ENCODE results near the gene FOCAD.

The FOCAD gene

DNA sequence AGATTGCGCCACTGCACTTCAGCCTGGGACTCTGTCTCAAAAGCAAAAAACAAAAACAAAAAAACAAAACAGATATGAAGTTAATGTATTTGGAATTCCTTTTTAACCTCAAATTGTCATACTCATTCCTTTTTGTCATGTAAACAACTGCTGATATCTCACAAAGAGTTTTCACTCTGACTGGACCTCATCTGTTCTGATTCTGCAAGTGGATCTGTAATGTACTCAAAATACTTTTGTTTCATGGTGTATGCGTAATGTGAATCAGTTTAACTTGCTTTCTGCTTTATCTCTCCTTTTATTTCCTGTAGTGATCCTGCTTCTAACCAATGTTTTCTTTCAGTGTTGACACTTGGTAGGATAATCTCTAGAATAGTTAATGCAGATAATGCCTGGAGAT lies 106.7 kb downstream of the FOCAD start:
- DNase-seq (ENCODE audit: low spot score), result no peak

- no peak for DNase-seq (ENCODE audit: low spot score)
Observed at GRCh38 chr9:20791682-20792081, 107.6 kb downstream of the FOCAD start.

DNA sequence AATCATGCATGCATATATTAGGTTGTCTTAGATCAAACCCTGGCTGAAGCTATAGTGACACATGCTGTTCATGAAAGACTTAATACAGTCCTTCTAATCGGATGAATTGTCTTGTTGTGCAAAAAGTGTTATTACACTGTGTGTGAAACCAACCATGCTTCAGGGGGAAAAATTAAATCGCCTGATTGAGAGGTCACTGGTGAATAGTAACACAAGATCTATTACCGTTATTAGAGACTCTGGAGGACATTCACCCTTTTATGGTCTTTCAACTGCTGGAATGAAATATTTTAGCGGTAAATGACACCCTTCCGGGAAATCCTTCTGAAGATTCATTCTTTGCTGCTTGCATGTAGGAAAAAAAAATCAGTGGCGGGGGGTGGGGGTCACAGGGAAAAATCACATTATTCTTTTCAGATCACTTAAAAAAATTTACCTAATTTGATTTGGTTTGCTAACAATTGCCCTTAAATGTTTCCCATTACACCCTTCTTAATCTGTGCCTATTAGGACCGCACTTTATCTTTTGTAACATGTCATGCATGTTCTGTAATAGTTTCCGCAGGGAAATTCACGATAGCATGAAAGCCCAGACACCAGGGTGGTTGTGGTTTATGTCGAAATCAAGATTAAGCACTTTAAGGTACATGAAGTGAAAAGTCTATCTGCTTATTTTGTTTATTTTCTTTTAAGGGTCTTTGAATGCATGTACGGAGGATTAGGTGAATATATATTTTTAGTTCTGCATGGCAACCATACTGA lies 120.6 kb downstream of the FOCAD start:
- no peak for DNase-seq (ENCODE audit: low spot score)

GRCh38 chr9:20805766-20806165 lies 121.7 kb downstream of the FOCAD start:
- DNase-seq (ENCODE audit: low spot score), result no peak

- DNase-seq (ENCODE audit: low spot score), result no peak
Observed at GRCh38 chr9:20808002-20808401, 123.9 kb downstream of the FOCAD start.

DNA sequence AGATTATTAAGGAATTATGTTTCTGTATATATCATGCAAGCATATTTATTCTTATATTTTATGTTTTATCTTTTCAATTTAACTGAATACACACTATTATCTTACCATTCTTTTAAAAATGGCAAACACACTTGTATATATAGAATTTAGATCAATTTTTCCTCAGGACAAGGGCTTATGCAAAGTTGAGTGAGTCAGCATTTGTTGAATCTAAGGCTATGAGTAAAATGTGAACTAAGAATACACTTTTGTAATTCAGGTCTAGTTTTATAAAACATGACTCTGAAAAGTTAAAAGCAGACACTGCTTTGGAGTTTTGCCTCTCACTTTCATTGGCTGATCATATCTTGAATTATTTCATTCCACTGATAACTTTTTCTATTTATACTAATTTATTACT lies 127.8 kb downstream of the FOCAD start:
- no peak for DNase-seq (ENCODE audit: low spot score)

DNA sequence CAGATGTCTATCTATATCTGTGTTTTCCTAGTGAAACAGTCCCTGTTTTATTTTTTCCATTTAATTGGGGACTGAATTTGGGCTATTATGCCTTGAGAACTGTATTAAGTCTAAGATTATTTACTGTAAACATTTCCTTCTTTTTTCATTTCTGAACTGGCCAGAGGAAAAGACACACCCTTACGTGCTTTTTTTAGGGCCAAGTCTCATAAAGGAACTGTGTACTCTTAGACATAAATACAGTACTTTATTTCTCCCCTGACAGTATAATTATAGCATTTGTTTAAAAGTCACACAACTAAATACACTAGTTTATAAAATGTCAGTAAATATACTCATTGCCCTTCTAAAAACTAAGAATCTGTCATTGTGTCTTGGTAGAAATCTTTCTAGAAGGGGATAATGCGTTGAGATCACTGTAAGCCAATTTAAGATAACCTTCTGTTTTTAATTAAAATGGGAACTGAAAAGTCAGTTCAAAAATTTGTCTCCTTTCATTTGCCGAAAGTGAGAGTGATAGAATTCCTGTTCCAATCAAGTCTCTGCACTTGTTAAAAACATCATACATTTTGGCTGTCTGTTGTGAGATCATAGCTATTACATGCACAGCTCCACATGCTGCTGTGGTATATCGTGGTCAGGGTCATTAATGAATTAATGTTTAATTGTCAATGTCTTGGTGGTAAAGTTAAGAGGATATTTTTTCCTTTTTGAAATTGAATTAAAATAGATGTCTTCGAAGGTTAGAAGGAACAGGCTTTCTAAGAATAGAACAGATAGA lies 132.1 kb downstream of the FOCAD start:
- DNase-seq (ENCODE audit: low spot score), result no peak

GRCh38 chr9:20823051-20823450 lies 139.0 kb downstream of the FOCAD start:
- no peak for DNase-seq (ENCODE audit: low spot score)

DNA sequence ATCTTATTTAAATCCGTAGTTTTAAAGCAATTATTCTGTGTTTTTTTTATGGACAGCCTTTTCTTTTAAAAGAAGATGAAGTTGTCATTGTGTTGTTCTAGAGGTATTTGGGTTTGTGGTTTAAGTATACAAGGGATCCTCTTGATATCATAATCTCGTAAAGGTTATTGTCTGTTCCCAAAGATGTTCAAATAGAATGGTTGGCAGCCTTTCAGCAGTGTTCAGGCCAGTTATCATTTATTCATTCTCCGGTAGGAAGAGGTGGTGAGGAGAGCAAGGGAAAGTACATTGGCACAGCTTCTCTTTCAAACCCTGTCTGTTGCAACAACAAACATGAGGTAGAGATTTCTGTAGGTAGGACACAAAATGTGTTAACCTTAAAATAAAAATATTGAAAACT lies 147.0 kb downstream of the FOCAD start:
- no peak for DNase-seq (ENCODE audit: low spot score)

GRCh38 chr9:20832775-20833174 lies 148.7 kb downstream of the FOCAD start:
- no peak for DNase-seq (ENCODE audit: low spot score)

DNA sequence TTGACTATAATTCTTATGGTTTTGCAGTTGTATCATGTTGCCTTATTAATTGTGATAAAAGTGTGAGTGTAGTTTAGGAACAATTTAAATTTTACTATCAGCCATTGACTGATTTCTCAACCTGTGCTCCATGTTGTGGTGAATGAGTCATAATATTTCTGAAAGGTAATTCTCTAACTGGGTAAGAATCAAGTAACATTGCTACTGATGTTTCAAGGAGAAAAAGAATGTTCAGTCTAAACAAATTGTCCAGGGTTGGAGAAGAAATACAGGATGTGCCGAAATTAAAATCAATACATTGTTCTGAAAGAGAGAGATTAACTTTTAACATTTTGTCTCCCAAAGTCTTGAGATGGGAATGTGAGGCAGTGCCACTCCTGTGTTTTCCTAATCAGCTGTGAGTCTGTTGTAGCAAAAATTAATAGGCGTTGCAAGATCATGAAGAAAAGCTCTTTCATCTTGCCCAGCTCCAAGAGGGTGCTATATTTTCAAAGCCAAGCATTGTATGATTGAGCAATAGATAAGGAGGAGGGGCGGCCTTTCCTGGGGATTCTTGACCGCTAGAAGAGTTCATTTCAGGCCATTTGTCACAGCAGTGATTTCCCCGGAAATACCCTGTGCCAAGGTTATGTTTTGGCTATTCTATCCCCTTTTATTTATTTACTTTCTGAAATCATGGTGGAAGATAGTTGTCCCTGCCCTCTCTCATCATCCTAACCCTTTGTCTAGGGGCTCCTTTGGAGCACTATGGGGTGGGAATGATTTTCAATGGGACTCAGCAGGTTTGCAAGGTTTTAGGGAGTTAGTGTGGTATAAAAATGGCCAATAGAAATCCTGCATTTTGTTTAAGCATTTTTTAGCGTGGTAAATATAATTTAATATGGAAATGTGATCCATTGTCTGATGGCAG lies 151.6 kb downstream of the FOCAD start:
- DNase-seq (ENCODE audit: low spot score), result no peak

- no peak for DNase-seq (ENCODE audit: low spot score)
Observed at GRCh38 chr9:20837166-20837565, 153.1 kb downstream of the FOCAD start.

DNA sequence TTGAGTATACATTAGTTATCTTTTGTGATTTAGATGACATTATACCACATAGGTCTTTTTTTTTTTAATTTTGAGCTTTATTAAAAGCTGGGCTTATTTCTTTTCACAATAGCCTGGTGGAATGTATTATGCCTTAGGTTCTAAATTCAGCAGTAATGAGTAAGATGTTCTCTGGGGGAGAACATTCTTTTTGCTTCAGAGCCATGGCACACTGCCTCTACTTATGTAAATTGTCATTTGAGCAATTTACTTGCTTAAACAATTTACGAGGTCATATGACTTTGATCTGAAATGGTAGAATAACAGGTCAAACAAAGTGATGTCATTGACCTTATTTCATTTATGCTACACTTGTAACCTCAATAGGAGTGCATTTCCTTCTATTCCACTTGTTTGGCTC lies 154.2 kb downstream of the FOCAD start:
- DNase-seq (ENCODE audit: low spot score), result no peak

DNA sequence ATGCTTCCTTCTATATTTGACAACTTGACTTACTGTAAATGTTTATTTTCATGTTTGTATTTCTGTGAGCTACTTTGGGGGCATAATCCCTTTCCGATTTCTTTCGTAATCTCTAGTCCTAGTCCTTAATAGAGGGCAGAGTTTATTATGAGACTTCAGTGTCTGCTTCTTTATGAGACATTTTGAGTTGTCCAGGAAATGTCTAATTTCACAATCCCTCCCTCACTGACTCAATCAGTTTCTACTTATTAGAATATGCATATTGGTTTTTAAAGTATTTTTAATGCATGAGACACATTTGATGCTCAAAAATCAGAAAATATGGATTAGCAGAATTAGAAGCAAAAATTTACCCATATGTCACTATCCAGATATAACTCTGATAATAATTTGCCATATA lies 160.9 kb downstream of the FOCAD start:
- no peak for DNase-seq (ENCODE audit: low spot score)

DNA sequence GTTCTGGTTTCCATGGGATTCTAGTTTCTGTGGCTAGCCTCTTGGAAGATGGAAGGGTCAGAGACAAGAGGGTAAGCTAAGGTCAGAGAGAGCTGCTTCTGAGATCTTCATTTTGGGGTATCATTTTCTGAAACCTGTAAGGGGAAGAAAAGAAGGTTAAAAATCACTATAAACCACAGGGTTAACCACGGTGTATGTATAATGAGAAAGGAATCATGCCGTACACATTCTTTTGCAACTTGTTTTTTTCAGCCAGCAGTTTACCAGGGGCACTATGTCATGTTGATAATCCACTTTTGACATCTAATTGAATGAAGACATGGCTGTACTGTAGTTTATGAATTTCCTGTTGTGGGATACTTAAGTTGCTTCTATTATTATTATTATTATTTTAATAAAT lies 164.4 kb downstream of the FOCAD start:
- DNase-seq (ENCODE audit: low spot score), result no peak

DNA sequence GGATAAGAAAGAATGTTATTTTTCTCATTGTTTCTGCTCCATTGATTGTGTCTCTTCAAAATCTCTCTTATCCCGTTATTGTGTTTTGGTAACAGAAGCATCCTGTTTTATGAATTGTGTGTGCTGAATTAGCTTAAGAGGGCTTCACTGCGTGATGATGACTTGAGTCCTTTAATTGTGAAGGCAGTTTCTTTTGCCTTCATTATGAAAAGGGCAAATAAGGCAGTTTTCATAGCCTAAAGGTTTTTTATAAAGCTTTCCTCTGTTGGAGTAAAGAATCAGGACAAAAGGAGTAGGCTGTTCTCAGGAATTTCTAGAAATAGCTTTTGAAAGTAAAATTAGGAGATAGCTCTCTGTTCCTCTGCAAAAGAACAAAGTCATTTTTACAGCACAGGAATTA lies 169.8 kb downstream of the FOCAD start:
- DNase-seq (ENCODE audit: low spot score), result no peak

- DNase-seq (ENCODE audit: low spot score), result no peak
Observed at GRCh38 chr9:20854444-20854843, 170.4 kb downstream of the FOCAD start.

GRCh38 chr9:20863945-20864344 lies 179.9 kb downstream of the FOCAD start:
- no peak for DNase-seq (ENCODE audit: low spot score)

DNA sequence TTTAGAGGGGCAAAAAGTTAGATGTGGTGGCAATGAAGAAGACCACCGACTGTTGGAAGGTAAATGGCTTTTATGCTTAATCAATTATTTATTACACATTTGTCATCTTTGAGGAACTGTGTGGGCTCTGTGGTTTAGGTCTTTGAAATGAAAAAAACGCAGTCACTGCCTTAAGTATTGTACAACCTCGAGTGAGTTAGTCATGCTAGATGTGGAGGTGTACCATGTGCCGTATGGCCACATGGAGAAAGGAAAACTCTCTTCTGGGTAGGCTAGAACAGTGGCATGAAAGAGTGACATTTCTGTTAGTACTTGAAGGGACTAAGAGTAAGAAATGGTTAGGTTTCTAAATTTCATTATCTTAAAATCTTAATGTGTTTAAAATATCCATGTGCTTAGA lies 181.3 kb downstream of the FOCAD start:
- DNase-seq (ENCODE audit: low spot score), result no peak

GRCh38 chr9:20870115-20870514 lies 186.1 kb downstream of the FOCAD start:
- no peak for DNase-seq (ENCODE audit: low spot score)

DNA sequence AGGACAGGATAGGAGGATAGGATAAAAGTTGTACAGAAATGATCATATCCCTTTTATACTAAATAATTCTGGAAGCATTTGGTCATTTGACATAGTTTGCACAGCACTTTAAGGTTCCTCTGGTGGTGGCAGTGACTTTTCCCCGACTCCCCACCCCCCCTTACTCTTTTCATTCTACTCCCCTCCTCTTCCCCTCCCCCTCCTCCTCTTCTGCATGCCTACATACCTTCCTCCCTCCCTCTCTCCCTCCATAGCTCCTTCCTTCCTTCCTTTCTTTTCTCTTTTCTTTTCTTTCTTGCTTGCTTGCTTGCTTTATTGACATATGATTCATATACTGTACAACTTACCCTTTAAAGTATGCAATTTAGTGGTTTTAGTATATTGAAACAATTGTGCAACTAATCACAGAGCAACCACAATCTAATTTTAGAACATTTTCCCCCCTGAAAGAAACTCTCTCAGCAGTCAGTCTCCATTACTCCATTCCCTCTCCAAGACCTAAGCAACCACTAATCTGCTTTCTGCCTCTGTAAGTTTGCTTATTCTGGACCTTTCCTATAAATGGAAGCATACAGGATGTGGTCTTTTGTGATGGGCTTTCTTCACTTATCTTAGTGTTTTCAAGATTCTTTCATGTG lies 188.4 kb downstream of the FOCAD start:
- no peak for DNase-seq (ENCODE audit: low spot score)

DNA sequence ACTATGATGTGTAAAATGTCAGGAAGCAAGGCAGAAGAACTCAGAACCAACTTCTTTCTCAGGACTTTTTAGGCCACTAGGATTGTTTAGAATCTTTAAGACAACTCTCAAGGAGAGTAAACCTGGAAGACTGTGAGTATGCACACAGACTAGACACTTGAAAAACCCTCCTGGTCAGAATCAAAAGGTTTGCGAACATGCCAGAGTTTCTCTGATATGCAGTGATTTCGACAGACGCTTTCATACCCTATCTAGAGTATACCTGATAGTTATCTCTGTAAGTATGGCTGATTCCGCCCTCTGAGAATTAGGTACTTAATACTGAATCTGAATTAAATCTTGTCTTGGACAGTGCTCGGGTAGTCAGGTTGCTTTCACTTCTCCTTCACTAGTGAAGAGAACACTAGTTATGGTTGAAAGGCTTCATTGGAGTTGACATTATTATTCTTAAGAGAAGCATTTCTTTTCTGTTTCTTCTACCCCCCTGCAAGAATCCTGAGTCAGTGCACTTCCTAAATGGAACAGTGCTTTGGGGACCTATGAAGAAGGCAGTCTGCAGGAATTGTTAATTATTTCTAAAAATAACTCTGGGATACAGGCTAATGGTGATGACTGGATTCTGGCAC lies 189.3 kb downstream of the FOCAD start:
- DNase-seq (ENCODE audit: low spot score), result no peak

Data from D341Med (cell line).